ENCODE data around the gene LMTK2. TPM values are rescaled to one million over a fixed set of nuclear protein-coding genes. Genes with fewer than 3 reads are reported as not detected.

LMTK2 gene
- total RNA-seq, 1 donor from 2014 or later, result 19.2 TPM

DNA sequence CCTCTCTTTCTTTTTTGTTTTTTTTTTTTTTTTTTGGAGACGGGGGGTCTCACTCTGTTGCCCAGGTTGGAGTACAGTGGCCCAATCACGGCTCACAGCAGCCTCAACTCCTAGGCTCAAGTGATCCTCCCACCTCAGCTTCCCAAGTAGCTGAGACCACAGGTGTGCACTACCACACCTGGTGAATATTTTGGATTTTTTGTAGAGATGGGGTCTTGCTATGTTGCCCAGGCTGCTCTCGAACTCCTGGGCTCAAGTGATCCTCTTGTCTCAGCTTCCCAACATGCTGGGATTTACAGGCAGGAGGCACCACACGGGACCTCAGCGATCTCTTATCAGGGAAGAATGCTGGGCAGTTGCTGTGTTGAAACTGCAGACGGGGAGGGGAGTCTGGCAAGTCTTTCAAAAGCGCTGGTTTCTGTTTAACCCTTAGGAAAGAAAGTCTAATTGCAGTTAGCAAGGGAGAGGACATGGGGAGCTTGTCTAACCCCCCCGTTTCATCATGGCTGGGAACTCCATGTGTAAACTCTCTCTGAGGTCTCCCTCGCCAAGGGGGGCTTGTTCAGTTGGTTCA, 39.6 kb upstream of the LMTK2 start:
- Mint-ChIP-seq H3K4me1 (no peaks in the 10 kb centered on the region), H3K9me3 (peaks cover 6% of the 10 kb centered on the region), H3K27me3 (ENCODE audit: low read depth) (peaks cover 2% of the 10 kb centered on the region), H3K27ac (ENCODE audit: unreplicated experiment) (no peak overlapping the region), H3K4me3 (no peak overlapping the region), H3K36me3 (ENCODE audit: low read depth) (no peaks in the 10 kb centered on the region)
- TF ChIP-seq, protein P1, sequence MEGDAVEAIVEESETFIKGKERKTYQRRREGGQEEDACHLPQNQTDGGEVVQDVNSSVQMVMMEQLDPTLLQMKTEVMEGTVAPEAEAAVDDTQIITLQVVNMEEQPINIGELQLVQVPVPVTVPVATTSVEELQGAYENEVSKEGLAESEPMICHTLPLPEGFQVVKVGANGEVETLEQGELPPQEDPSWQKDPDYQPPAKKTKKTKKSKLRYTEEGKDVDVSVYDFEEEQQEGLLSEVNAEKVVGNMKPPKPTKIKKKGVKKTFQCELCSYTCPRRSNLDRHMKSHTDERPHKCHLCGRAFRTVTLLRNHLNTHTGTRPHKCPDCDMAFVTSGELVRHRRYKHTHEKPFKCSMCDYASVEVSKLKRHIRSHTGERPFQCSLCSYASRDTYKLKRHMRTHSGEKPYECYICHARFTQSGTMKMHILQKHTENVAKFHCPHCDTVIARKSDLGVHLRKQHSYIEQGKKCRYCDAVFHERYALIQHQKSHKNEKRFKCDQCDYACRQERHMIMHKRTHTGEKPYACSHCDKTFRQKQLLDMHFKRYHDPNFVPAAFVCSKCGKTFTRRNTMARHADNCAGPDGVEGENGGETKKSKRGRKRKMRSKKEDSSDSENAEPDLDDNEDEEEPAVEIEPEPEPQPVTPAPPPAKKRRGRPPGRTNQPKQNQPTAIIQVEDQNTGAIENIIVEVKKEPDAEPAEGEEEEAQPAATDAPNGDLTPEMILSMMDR (conservative IDR thresholded peaks at IDR 0.05), result no peak
- DNase-seq (ENCODE audit: low read depth, low spot score), result no peak

DNA sequence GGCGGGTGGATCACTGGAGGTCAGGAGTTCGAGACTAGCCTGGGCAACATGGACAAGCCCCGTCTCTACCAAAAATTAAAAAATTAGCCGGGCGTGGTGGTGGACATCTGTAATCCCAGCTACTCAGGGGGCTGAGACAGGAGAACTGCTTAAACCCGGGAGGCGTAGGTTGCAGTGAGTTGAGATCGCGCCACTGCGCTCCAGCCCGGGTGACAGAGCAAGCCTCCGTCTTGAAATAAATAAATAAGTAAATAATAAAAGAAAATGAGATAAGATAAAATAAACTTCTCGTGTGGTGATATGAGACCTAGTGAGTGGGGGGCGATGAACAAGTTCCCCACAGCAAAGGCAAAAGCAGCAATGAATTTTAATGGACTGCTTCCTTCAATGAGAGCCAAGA, 33.6 kb upstream of the LMTK2 start:
- Mint-ChIP-seq H3K36me3 (ENCODE audit: low read depth) (no peaks in the 10 kb centered on the region), H3K9me3 (no peaks in the 10 kb centered on the region), H3K4me3 (no peak overlapping the region), H3K27me3 (ENCODE audit: low read depth) (peaks cover 3% of the 10 kb centered on the region), H3K27ac (ENCODE audit: unreplicated experiment) (no peak overlapping the region), H3K4me1 (no peaks in the 10 kb centered on the region)
- DNase-seq (ENCODE audit: low read depth, low spot score), result no peak
- TF ChIP-seq, protein P1 (conservative IDR thresholded peaks at IDR 0.05), result no peak

DNA sequence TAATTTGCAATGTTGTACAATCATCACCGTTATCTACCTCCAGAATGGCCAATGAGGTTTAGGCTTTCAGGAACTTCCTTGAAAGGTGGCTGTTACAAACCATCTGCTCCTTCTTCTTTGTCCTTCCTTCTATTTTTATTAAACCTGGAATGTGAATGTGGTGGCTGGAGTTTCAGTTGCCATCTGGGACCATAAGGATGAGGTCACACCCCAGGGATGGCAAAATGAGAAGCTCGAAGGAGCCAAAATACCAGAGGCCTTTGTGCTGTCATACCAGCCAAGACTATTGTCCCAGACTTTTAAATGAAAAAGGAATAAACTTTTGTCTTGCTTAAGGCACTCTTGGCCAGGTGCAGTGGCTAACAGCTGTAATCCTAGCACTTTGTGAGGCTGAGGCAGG, 30.9 kb upstream of the LMTK2 start:
- Mint-ChIP-seq H3K4me1 (peaks cover 7% of the 10 kb centered on the region), H3K9me3 (no peaks in the 10 kb centered on the region), H3K4me3 (no peak overlapping the region), H3K27me3 (ENCODE audit: low read depth) (peaks cover 6% of the 10 kb centered on the region), H3K27ac (ENCODE audit: unreplicated experiment) (no peak overlapping the region), H3K36me3 (ENCODE audit: low read depth) (no peaks in the 10 kb centered on the region)
- TF ChIP-seq, protein P1 (conservative IDR thresholded peaks at IDR 0.05), result no peak
- DNase-seq (ENCODE audit: low read depth, low spot score), result no peak

DNA sequence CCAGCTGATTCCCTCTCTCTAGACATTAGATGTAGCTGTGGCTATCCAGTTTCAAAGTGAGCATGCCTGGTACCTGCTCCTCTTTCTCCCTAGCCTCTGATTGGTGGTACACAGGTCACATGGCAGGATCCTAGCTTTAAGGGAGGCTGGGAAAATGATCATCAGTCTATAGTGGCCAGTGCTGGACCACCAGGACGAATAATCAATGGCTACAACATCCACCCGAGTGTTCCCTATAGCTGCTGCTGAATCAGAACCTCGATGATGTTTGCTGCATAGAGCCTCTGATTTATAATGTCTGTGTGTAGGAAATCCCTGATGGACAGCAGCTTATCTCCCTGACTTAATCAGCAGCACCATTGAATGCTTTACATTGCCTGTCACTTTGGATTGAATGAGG, 28.9 kb upstream of the LMTK2 start:
- Mint-ChIP-seq H3K27ac (ENCODE audit: unreplicated experiment) (no peak overlapping the region), H3K4me1 (peaks cover 7% of the 10 kb centered on the region), H3K27me3 (ENCODE audit: low read depth) (peaks cover 6% of the 10 kb centered on the region), H3K36me3 (ENCODE audit: low read depth) (no peaks in the 10 kb centered on the region), H3K4me3 (no peak overlapping the region), H3K9me3 (no peaks in the 10 kb centered on the region)
- TF ChIP-seq, protein P1 (conservative IDR thresholded peaks at IDR 0.05), result no peak
- DNase-seq (ENCODE audit: low read depth, low spot score), result no peak

DNA sequence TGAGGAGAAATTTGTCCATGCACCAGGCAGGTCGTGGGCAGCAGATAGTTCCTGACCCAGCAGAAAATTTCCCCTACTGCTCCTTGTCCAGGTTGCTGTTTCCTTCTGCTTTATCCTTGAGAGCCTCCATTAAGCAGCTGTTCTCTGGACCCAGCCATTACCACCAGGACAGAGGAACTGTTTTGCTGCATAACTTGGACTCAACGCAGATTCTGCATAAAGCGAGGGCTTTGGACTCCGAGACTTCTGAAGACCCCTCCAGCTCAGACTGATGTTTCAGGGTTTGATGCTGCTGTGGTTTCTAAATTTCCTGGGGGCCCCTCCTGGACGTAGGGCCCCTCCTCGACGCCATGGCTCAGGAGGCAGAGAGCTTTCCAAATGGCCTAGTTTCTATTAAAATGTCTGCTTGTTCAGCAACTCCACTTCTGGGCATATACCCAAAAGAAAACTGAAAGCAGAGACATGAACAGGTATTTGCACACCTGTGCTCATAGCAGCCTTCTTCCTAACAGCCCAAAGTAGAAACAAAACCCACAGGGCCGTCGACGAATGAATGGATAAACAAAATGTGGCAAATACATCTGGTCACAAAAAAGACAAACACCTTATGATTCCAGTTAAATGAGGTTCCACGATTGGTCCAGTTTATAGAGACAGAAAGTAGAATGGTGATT, 28.3 kb upstream of the LMTK2 start:
- TF ChIP-seq, protein P1 (conservative IDR thresholded peaks at IDR 0.05), result no peak

More for the DNA sequence above, 28.3 kb upstream of the LMTK2 start:
- peaks cover 6% of the 10 kb centered on the region for H3K27me3 Mint-ChIP-seq (ENCODE audit: low read depth)
- no peak for DNase-seq (ENCODE audit: low read depth, low spot score)
- H3K9me3 Mint-ChIP-seq, result no peaks in the 10 kb centered on the region
- H3K4me3 Mint-ChIP-seq, result no peak overlapping the region
- peaks cover 7% of the 10 kb centered on the region for H3K4me1 Mint-ChIP-seq
- no peak overlapping the region for H3K27ac Mint-ChIP-seq (ENCODE audit: unreplicated experiment)
- no peaks in the 10 kb centered on the region for H3K36me3 Mint-ChIP-seq (ENCODE audit: low read depth)
